Tibial nerve (tissue), 4 donors: ENCODE measurements around the gene SUCLG2. TPM values are rescaled to one million over a fixed set of nuclear protein-coding genes. Genes with fewer than 3 reads are reported as not detected.

Experiments
- DNase-seq, 2 donors: peaks; one replicate each; pipeline ENCODE4 v3.0.0-alpha.2; 2019; ENCODE audit warnings: low spot score in 2 of 2
- H3K27ac ChIP-seq, 4 donors: fragments of 200-600 bp; sonication (generic) in 3 of 4; one replicate each; pipeline ENCODE4 v1.5.1; 2017 to 2019; ENCODE audit warnings: mild to moderate bottlenecking in 1 of 4
- H3K27me3 ChIP-seq, 2 donors: fragments of 200-600 bp; sonication (generic) in 1 of 2; one replicate each; pipeline versions ENCODE4 v1.5.1 to v1.6.0; 2017 to 2019
- H3K36me3 ChIP-seq, 3 donors: fragments of 200-600 bp; sonication (generic); one replicate each; pipeline ENCODE4 v1.5.1; 2018 to 2019
- H3K4me1 ChIP-seq, 4 donors: fragments of 200-600 bp; sonication (generic) in 3 of 4; one replicate each; pipeline ENCODE4 v1.5.1; 2017 to 2019
- H3K4me3 ChIP-seq, 4 donors: fragments of 200-600 bp; sonication (generic) in 3 of 4; one replicate each; pipeline ENCODE4 v1.5.1; 2017 to 2019; ENCODE audit warnings: mild to moderate bottlenecking in 1 of 4, moderate library complexity in 1 of 4
- H3K9me3 ChIP-seq, 4 donors: fragments of 200-600 bp; sonication (generic) in 3 of 4; one replicate each; pipeline ENCODE4 v1.5.1; 2017 to 2019
- CTCF ChIP-seq, 5 experiments: fragments of 200-600 bp in 3 of 5; fragments of 450-650 bp in 2 of 5; sonication (generic) in 3 of 5; IDR thresholded peaks; one replicate each; pipeline ENCODE4 v1.5.1; 2016 to 2019; ENCODE audit warnings: antibody characterized with exemption in 5 of 5, mild to moderate bottlenecking in 3 of 5, moderate library complexity in 2 of 5
- EP300 ChIP-seq, 2 donors: sonication (generic); formaldehyde crosslinking; IDR thresholded peaks; one replicate each; pipeline ENCODE4 v1.6.1; 2017; ENCODE audit warnings: antibody characterized with exemption in 2 of 2, mild to moderate bottlenecking in 1 of 2
- POLR2A ChIP-seq, 2 donors: fragments of 450-650 bp; IDR thresholded peaks; one replicate each; pipeline ENCODE4 v1.6.1; 2017; ENCODE audit warnings: antibody characterized with exemption in 2 of 2, mild to moderate bottlenecking in 2 of 2, moderate library complexity in 2 of 2
- WGBS, 2 donors: methylation state at CpG; one replicate each; pipeline ENCODE4 v1.1.5; 2018; 5-methylcytosine and 5-hydroxymethylcytosine counted together
- total RNA-seq, 4 donors: library from RNA; depleted of rRNA; stranded (reverse); fragments of >200 nt; gene quantifications; one replicate each; pipeline ENCODE4 v1.1.0, GENCODE V29; 2016

The SUCLG2 gene
- total RNA-seq, 4 donors from 2014 or later = 28.0 to 52.8 (median 42.7) TPM

- peaks cover 0 to 11% (median 0%) of the 10 kb centered on the region in 3 donors for H3K36me3 ChIP-seq
- 90% methylated on average over 3 of the region's 3 CpGs for WGBS, 2 donors
- DNase-seq = no peak
- no peak overlapping the region for H3K4me3 ChIP-seq
- H3K9me3 ChIP-seq = no peaks in the 10 kb centered on the region
- H3K4me1 ChIP-seq = no peaks in the 10 kb centered on the region
- TF ChIP-seq POLR2A (IDR thresholded peaks at IDR 0.05) (no peak), CTCF (IDR thresholded peaks at IDR 0.05) (no peak), EP300 (IDR thresholded peaks at IDR 0.05) (no peak)
- no peaks in the 10 kb centered on the region for H3K27me3 ChIP-seq
- no peak overlapping the region for H3K27ac ChIP-seq
Measured at GRCh38 chr3:67437090-67437489, 217.3 kb downstream of the SUCLG2 start.

- Histone ChIP-seq H3K4me1 (no peaks in the 10 kb centered on the region), H3K27ac (no peak overlapping the region), H3K9me3 (no peaks in the 10 kb centered on the region), H3K36me3 (peaks cover 0 to 16% (median 0%) of the 10 kb centered on the region in 3 donors), H3K4me3 (no peak overlapping the region), H3K27me3 (no peaks in the 10 kb centered on the region)
- 95% methylated on average over 4 of the region's 4 CpGs for WGBS, 2 donors
- no peak for TF ChIP-seq POLR2A (IDR thresholded peaks at IDR 0.05)
- no peak for TF ChIP-seq EP300 (IDR thresholded peaks at IDR 0.05)
- TF ChIP-seq CTCF (IDR thresholded peaks at IDR 0.05) = no peak
- no peak for DNase-seq
Measured at GRCh38 chr3:67433109-67433508, 221.3 kb downstream of the SUCLG2 start.

GRCh38 chr3:67431887-67432286 is 222.5 kb downstream of the SUCLG2 start:
- Histone ChIP-seq H3K27ac (no peak overlapping the region), H3K27me3 (no peaks in the 10 kb centered on the region), H3K36me3 (peaks cover 0 to 16% (median 0%) of the 10 kb centered on the region in 3 donors), H3K4me3 (no peak overlapping the region), H3K4me1 (no peaks in the 10 kb centered on the region), H3K9me3 (no peaks in the 10 kb centered on the region)
- TF ChIP-seq POLR2A (IDR thresholded peaks at IDR 0.05) (no peak), CTCF (IDR thresholded peaks at IDR 0.05) (no peak), EP300 (IDR thresholded peaks at IDR 0.05) (no peak)
- no peak for DNase-seq
- 95 to 100% methylated on average over 1 of the region's 1 CpG for WGBS, 2 donors

GRCh38 chr3:67423722-67424121 is 230.7 kb downstream of the SUCLG2 start:
- no peaks in the 10 kb centered on the region for H3K4me1 ChIP-seq
- TF ChIP-seq POLR2A (IDR thresholded peaks at IDR 0.05) (no peak), CTCF (IDR thresholded peaks at IDR 0.05) (no peak), EP300 (IDR thresholded peaks at IDR 0.05) (no peak)
- no peak for DNase-seq
- no peaks in the 10 kb centered on the region for H3K27me3 ChIP-seq
- peaks cover 0 to 18% (median 5%) of the 10 kb centered on the region in 4 donors for H3K9me3 ChIP-seq
- H3K4me3 ChIP-seq = no peak overlapping the region
- H3K36me3 ChIP-seq = peaks cover 0 to 40% (median 0%) of the 10 kb centered on the region in 3 donors
- H3K27ac ChIP-seq = no peak overlapping the region

GRCh38 chr3:67421912-67422311 is 232.5 kb downstream of the SUCLG2 start:
- H3K27me3 ChIP-seq = no peaks in the 10 kb centered on the region
- H3K36me3 ChIP-seq = peaks cover 0 to 47% (median 0%) of the 10 kb centered on the region in 3 donors
- 94 to 100% methylated on average over 1 of the region's 1 CpG for WGBS, 2 donors
- H3K4me3 ChIP-seq = no peak overlapping the region
- H3K4me1 ChIP-seq = no peaks in the 10 kb centered on the region
- H3K27ac ChIP-seq = no peak overlapping the region
- H3K9me3 ChIP-seq = peaks cover 0 to 18% (median 5%) of the 10 kb centered on the region in 4 donors
- TF ChIP-seq POLR2A (IDR thresholded peaks at IDR 0.05) (no peak), CTCF (IDR thresholded peaks at IDR 0.05) (no peak), EP300 (IDR thresholded peaks at IDR 0.05) (no peak)
- no peak for DNase-seq
